ENCODE data around the gene MGST2.

The MGST2 gene

DNA sequence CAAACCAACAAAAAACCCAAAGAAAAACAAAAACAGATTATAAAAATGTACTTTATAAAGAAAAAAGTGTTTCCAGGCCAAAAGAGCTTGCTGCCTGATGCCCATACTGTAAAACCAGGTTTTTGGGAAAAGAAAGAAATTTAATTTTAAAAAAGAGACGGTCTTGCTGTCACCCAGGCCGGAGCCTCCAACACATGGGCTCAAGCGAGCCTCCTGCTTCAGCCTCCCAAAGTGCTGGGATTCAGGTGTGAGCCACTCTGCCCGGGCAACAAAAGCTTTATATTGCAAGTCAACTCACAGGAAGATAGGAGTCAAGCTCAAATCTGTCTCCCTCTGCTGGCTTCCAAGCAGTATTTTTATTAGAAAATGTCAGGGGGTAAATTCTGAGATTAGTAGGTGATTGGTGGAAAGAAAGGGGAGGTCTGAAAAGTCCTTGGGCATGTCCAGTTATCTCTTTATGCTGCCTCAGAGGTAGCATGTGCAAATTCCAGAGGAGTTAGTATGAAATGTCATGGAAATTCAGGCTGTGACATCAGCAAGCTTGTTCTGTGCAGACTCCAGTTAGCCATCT lies 39.4 kb downstream of the MGST2 start:
- DNase-seq (ENCODE audit: low read depth in 3 of 3): no peak

DNA sequence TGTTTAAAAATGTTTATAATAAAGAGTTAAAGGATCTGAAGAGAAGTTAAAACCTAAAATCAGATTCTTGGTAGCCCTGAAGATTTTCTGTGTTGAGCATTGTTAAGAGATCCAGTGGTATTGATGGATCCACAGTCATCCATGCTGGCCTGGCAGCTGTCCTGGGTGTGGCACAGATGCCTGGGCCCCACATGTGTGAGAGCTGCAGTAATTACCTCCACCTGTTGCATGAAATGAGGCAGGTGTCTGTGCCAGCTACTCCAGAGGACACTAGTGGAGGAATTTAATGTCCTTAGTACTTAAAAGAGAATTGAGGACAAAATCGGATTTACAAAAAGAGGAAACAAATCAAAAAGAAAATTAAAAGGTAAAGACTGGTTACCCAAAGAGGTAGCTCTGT lies 44.0 kb downstream of the MGST2 start:
- no peak for DNase-seq (ENCODE audit: low read depth in 3 of 3)

DNA sequence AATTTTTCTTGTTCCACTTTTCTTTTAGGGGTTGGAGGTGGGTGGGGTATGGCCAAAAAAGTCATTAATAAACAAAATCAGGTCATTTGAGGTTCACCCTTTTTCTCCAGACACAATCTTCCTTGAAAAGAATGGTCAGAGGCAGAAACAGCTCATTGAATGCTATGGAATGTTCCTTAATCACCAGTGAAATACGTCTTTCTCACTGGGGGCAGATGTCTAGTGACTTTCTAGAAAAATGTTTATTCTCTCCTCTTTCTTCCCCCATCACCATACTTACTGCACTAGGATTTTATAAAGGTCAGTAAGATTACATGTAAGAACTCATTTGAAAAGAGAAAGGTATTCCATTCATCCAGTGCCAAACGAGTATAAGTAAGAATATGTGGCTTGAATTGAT lies 44.5 kb downstream of the MGST2 start:
- DNase-seq (ENCODE audit: low read depth in 3 of 3): no peak

DNA sequence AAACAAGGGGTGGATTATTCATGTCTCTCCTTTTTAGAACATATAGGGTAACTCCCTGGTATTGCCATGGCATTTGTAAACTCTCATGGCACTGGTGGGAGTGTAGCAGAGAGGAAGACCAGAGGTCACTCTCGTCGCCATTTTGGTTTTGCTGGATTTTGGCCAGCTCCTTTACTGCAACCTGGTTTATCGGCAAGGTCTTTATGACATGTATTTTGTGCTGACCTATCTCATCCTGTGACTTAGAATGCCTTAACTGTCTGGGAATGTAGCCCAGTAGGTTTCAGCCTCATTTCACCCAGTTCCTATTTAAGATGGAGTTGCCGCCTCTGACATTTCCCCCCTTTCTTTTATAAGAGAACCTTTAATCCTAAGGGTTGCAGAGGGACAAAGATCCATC lies 45.8 kb downstream of the MGST2 start:
- DNase-seq (ENCODE audit: low read depth in 3 of 3): no peak

DNA sequence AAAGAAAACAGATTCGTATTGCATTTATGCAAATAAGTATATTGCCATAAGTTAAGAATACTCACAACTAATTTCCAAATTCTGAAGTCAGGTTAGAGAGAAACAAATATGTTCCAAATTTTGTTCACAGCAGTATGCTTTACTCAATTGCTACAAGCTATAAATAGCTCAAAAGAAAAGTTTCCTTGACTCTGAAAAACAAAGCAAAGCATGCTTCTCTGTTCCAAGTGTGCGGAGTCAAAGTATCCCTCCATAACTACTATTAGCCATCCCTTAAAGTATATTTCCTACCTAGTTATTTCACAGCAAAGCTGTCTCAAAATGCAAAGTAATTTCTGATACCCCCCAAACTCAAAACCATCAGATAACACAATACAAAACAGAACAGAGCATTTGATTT lies 47.3 kb downstream of the MGST2 start:
- no peak for DNase-seq (ENCODE audit: low read depth in 3 of 3)

DNA sequence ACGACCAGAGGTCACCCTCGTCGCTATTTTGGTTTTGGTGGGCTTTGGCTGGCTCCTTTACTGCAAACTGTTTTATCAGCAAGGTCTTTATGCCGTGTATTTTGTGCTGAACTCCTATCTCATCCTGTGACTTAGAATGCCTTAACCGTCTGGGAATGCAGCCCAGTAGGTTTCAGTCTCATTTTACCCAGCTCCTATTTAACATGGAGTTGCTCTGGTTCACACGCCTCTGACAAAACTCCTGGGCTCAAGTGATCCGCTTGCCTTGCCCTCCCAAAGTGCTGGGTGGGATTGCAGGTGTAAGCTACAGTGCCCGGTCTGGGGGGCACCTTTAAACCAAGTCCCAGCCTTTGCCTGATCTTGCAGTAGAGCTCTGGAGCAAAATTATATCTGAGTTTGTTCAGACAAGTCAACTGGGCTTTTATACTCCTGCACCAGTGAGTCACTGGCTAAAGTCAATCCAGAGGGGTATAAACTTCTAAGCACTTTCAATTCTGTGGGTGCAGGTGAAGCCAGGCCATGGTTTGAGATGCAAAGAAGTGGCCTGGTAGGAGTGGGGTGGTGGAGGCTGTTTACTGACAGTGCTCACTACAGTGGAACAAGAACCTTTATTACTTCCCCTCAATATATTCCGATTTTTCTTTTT lies 50.2 kb downstream of the MGST2 start:
- no peak for DNase-seq (ENCODE audit: low read depth in 3 of 3)

DNA sequence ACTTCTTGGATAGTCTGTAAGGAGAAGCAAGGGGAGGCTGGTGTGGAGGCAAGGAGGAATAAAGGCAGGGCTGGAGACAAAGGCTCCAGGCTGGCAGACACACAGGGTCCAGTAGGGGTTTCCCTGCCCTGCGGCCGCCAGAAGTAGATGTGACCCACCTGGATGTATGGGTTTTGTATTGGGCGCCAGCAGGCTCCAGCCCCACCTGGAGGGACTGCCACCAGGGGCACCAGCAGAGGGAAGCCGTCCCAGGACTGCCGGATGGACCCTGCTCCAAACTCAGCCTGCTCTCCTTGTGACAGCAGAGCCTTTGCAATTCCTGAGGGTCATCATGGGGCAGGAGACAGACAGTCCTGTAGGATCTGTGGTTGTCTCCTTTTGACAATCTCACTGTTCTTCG lies 52.7 kb downstream of the MGST2 start:
- DNase-seq (ENCODE audit: low read depth in 3 of 3): no peak

DNA sequence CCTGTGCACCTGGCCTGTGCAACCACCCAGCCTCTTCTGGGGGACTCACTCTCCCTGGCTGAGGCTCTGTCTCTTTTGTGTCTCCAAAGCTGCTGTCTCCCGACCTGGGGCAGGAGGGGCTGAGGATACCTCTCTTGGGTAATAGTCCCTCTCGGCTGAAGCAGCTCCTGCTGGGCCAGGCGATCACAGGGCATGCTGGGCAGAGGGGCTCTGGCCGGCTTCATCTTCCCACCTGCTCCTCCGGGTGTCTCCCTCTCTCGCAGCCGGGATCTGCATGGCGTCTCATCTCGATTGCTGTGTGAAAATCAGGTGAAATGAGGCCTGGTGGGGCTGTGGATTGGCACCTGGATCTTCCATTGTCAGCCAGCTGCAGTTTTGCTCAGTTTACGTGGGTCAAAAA lies 53.2 kb downstream of the MGST2 start:
- DNase-seq (ENCODE audit: low read depth in 3 of 3): no peak

DNA sequence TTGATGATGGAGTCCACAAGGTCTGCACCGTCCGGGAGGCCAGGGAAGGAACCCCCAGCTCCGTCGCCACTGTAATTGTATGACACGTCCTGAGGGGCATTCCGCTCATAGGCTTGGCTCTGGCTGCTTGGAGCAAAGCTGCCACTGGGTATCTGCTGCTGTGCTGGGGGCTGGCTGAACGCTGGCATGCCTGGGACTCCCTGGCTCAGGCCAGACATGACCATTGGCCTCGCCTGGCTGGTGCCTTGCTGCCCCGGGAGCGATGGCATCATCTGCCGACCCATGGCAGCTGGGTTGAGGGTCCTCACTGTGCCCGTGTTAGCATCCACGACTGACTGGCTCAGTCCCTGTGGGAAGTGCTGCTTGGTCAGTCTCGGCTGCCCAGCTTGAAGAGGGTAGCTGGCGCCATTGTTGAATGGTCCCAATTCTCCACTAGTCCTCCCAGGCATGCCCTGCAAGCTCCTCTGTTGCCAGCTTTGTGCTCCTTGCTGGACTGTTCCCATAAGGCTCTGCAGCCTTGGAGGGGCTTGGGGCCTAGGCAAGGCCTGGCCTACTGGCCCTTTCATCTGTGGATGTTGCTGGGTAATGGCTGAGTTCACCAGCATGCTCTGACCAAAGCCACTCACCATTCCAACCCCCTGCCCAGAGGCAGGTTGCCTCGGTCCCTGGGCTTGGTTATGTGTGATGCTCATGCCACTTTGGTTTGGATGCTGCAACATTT lies 53.9 kb downstream of the MGST2 start:
- DNase-seq (ENCODE audit: low read depth in 3 of 3): no peak

DNA sequence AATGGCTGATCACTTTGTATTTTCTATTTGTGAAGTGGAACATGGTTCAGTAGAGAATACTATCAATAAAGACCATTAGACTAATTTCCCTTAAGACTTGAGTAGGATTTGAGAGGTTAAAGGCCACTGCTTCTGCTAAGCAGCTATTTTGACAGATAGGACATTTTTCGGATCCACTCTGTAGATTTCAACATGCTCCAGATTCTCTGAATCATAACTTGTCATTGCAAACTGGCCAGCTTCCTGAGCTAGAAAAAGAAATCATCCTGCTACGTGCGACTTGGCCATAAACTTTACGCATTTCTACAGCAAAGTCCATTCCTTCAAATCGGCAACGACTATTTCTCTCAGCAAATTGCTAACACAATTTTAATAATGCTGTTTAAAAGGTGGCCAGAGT lies 55.2 kb downstream of the MGST2 start:
- no peak for DNase-seq (ENCODE audit: low read depth in 3 of 3)

DNA sequence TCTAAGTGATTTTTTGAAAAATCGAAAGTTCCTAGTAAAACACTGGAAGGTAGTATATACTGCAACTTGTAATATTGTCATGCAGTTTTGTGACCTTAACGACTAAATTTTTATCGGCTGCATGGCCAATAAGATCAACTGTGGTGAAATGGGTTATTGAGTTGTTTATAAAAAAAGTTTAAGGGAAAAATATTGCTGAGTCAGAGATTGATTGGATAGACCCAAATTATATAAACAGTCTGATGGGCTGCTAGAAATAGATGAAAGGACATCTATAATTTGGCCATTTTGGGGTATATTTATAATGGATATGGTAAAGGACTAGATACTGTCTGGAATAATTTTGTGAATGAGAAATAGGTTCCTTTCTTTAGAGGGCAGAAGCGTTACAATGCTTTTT lies 56.2 kb downstream of the MGST2 start:
- DNase-seq (ENCODE audit: low read depth in 3 of 3): no peak

DNA sequence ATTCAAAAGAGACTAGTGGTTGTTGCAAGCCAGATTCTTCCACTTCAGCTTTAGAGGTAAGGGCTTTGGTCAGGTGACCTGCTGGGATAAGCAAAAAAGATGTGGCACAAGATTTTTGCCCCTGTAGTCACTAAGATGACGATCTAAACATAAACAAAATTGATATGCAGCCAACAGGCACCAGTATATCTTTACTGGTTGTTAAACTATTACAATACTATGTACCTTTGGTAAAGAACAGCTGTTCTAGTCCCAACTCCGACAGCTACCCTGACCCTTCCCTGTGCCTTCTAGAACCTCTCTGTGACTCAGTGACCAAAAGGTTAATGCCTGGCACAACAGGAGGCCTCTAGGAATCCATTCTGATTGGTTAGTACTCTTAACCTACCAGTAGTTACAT lies 59.6 kb downstream of the MGST2 start:
- no peak for DNase-seq (ENCODE audit: low read depth in 3 of 3)

DNA sequence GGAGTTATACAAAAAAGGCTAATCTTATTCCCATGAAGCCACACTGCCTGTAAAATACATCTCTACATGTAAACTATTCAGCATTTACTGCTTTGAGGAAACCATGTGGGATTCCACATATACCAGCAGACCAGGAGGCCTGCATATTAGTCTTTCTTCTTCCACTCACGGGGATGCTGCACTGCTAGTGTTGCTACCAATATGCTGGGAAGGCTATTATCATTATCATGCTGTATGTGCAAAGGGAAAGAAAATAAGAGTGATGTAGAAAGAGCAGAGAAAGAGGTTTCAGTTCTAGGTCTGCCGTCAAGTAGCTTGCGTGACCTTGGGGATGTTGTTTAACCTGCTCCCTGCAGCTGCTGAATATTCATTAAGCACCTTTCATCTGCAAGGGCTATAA lies 61.0 kb downstream of the MGST2 start:
- no peak for DNase-seq (ENCODE audit: low read depth in 3 of 3)

DNA sequence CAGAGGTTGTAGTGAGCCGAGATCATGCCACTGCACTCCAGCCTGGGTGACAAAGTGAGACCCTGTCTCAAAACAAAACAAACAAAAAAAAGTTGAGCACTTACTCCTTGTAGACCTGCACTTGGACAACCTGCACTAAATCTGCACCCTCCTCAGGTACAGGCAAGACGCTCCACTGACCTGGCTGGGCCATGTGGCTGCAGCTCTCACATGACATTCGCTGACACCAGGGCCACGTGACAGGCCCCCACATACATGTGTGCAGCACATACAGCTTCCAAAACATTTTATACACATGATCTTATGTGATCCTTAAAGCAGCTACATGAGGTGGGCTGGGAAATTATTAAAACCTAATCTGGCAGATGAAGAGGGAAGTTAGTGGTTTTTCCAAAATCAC lies 62.5 kb downstream of the MGST2 start:
- no peak for DNase-seq (ENCODE audit: low read depth in 3 of 3)

DNA sequence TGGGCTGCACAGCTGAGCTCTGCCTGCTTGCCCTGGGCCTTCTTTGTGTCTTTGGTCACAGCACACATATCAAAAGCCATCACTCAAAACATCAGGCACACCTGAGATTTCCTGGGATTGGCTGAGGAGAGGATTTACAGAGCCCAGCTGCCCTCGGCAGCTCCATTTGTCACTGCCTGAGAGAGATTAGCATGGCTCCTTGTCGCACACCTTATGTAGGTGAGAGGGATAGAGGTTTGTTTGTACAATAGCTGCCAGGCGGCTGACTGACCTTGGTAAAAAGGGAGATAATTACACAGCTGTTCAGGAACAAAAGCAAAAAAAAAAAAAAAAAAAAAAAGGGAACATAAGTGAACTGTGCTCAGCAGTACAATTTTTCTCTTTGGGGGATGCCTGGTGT lies 63.2 kb downstream of the MGST2 start:
- DNase-seq (ENCODE audit: low read depth in 3 of 3): no peak

DNA sequence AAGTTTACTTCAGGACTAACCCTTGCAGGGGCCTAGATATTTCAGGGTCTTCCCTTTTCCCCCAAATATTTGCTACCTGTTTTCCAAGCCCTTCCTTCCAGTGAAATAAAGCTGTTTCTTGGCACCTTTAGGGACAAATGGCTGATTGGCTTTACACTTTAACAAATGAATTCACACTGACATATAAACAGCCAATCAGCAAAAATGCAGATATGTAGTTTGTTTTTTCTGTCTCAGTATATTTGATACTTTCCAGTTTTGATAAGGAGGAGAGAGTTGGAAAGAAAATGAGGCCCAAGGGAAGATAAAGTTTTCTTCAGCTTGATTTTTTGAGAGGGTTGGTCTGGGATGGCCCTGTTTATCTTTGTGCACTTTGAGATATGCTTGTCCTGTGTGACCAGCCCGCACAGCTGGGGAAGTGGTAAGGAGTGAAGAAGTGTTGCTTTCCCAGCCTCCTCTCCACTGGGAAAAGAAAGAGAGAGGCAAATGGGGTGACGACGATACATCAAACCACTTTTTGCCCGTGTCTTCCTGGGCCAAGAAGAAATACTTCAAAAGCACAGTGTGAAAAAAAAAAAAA lies 67.5 kb downstream of the MGST2 start:
- DNase-seq (ENCODE audit: low read depth in 3 of 3): no peak

DNA sequence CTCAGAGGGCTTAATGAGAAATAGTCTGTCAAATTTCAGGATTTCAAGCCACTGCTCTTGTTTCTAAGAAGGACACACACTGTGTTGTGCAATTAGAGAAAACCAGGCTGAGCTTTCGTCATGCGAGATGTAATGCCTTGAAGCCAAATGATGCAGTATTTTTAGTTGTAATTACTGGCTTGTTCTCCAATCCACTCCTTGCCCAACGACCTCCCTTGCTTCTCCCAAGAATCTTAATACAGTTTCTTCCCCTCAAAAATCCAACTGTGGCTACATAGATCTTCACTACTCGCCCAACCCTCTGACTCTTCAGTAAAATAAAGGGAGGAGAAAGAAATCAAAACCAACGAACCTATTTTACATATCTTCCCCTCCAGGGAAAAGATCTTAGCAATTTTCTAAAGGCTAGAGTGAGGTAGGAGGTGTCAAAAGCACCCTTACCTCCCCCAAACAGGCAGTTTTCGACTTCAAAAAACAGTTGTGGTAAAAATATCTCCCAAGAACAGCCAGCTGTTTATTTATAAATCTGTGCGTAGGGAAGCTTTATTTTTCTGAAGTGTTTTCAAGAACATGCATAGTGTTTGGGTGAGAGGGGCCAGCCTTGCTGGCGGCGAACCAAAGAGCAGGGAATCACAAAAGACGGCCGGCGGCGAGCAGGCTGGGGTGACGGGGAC lies 68.7 kb downstream of the MGST2 start:
- no peak for DNase-seq (ENCODE audit: low read depth in 3 of 3)

DNA sequence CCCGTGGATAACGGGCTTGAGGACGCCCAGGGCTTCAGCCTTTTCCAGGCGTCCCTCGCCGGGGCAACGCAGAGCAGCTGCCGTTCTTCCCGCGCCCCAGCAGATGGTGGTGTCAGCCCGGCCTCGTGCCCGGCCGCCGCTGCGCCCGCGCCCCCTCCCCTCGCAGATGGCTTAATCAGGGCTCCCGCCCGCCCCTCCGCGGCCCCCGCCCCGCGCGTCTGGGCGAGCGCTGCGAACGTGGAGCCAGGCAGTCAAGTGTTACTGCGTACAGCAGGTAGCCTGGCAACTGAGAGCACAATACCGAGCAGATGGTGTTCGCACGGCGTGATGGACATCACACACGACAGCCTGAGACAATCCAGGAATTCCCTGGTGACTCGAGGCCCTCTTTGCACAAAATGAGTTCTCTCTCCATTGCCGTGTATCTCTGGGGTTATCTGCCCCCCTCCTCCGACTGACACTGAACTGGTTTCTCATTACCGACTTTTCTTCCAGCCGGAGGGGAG lies 69.3 kb downstream of the MGST2 start:
- peak; percentile 9 to 39 (median 23) for DNase-seq (ENCODE audit: low read depth in 3 of 3)

DNA sequence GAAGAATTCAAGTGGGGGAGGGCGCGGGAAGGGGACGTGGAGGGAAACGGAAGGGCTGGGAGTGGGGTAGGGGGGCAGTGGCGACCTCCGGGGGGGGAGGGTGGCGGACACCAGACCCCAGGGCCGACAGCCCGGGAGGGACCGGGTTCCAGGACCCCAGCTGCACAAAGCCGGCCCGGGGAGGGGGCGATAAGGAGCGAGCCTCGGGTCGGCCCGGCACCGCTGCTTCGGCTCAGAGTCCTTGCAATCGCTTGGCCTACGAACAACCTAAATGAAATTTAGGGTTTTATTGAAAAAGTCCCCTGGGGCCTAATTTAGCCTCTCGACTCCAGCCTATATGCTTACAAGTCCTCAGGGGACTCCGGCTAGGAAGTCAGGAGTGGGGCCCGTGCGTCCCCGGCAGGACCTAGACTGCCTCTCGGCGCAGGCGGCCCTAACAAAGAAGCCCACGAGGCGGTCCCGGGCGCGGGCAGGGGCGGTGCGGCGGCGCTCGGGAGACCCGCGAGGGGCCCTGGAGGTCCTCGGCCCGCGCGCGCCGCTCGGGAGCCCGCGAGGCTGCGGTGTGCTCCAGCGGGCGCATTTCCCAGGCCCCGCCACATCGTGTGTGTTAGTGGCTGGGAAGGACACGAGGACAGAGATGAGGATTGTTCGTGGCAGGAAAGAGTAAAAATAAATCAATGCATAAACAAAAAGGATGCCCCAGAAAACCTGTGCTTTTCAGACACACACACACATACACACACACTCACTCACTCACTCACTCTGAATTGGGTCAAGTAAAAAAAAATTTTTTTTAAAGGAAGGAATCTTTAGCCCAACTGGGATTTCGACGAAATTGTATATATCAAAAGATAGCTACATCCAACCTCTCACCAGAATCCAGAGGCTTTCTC lies 70.0 kb downstream of the MGST2 start:
- peak in 1 of 3 experiments; percentile 1 for DNase-seq (ENCODE audit: low read depth in 3 of 3)

DNA sequence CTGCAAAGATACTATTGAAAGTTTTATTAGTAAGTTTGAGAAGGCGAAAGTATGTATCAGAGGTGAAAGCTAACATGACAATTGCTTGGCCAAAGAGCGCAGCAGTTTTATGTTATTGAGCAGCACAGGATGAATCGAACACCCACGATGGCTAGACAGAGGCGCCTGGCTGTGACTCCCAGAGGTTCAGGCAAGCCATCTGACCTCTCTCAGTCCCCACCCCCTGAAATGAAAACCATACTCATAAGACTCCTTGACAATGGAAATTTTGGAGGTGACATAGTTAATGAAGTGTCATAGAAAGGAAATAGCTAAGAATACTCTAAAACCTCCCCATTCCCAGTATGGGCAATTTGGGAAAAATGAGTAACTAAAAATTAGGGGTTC lies 70.6 kb downstream of the MGST2 start:
- DNase-seq (ENCODE audit: low read depth in 3 of 3): no peak

DNA sequence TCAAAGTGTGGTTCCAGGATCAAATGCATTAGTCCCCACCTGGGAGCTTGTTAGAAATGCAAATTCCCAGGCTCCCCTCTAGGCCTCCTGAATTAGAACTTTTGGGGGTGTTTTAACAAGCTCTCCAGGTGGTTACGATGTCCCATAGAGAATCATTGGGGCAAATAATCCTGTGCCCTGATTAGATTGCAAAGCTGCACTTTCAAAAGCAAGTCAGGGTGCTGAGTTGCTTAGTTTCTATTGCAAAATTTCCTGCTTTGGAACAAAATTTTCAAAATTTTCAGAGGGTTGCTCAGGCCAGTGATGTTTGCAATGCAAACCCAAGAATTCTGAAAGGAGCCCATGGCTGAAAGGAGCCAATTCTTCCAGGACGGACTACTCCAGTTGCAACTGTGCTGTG lies 71.0 kb downstream of the MGST2 start:
- no peak for DNase-seq (ENCODE audit: low read depth in 3 of 3)
